SU-DHL-6 (cell line): ENCODE results near the gene MAN2A1.

ENCODE experiments used
- H2AFZ ChIP-seq: fragments of 200-600 bp; sonication (generic); 2 replicates; pipeline ENCODE4 v1.6.1; 2014; ENCODE audit warnings: low read depth, mild to moderate bottlenecking, moderate library complexity, mixed read lengths, antibody characterized with exemption, low read length; ENCODE audit not compliant: severe bottlenecking
- H3F3A ChIP-seq: fragments of 200-600 bp; shearing (Covaris generic); 2 replicates; pipeline ENCODE4 v1.6.0; 2016; ENCODE audit warnings: antibody characterized with exemption, mild to moderate bottlenecking; ENCODE audit not compliant: insufficient read depth
- H3K27ac ChIP-seq: fragments of 200-600 bp; sonication (generic); 2 replicates; pipeline ENCODE4 v1.5.1; 2016; ENCODE audit warnings: low read depth, mild to moderate bottlenecking, low read length, moderate library complexity, mixed read lengths
- H3K27me3 ChIP-seq: fragments of 200-600 bp; sonication (generic), shearing (Covaris generic); 2 replicates; pipeline ENCODE4 v1.6.0; 2014; ENCODE audit warnings: mild to moderate bottlenecking, low read length
- H3K36me3 ChIP-seq: fragments of 200-600 bp; sonication (generic); 2 replicates; pipeline ENCODE4 v1.6.1; 2014; ENCODE audit warnings: mild to moderate bottlenecking, low read length, mixed read lengths
- H3K4me2 ChIP-seq: fragments of 300-600, 200-600 bp; shearing (Covaris generic), sonication (generic); 2 replicates; pipeline ENCODE4 v1.6.0; 2014; ENCODE audit warnings: low read length, low read depth, mild to moderate bottlenecking; ENCODE audit not compliant: poor library complexity, severe bottlenecking
- H3K4me3 ChIP-seq: fragments of 200-600 bp; sonication (generic); 2 replicates; pipeline ENCODE4 v1.5.1; 2014; ENCODE audit warnings: antibody characterized with exemption, low read length, mild to moderate bottlenecking, mixed read lengths; ENCODE audit not compliant: insufficient read depth, poor library complexity, severe bottlenecking
- H3K79me2 ChIP-seq: fragments of 200-600 bp; sonication (generic); 2 replicates; pipeline ENCODE4 v1.6.1; 2014; ENCODE audit warnings: mild to moderate bottlenecking, low read length, moderate library complexity; ENCODE audit not compliant: insufficient read depth
- H3K9ac ChIP-seq: fragments of 200-600 bp; sonication (generic); 2 replicates; pipeline ENCODE4 v1.7.0; 2014; ENCODE audit warnings: mild to moderate bottlenecking, low read length
- H3K9me2 ChIP-seq: fragments of 200-600 bp; sonication (generic); replicated peaks from 2 replicates; pipeline ENCODE4 v1.6.1; 2014; ENCODE audit warnings: low read length; ENCODE audit not compliant: insufficient read depth
- H3K9me3 ChIP-seq: fragments of 200-600 bp; sonication (generic); 2 replicates; pipeline ENCODE4 v1.6.1; 2014; ENCODE audit warnings: low read length, mixed read lengths; ENCODE audit not compliant: insufficient read depth
- H4K20me1 ChIP-seq: fragments of 200-600 bp; sonication (generic); 2 replicates; pipeline ENCODE4 v1.6.1; 2014; ENCODE audit warnings: low read depth, mild to moderate bottlenecking, antibody characterized with exemption, low read length, moderate library complexity, mixed read lengths
- EZH2phosphoT487 ChIP-seq: fragments of 200-600 bp; sonication (generic), shearing (Covaris generic); conservative IDR thresholded peaks from 2 replicates; pipeline ENCODE4 v1.6.1; 2018; ENCODE audit warnings: mild to moderate bottlenecking, antibody characterized with exemption, low read length, moderate library complexity, mixed read lengths
- TF ChIP-seq, protein P1 (sequence below): fragments of 200-600 bp; sonication (generic); IDR thresholded peaks from one replicate; pipeline ENCODE4 v1.5.1; 2017; ENCODE audit warnings: antibody characterized with exemption, mild to moderate bottlenecking, low read length, moderate library complexity; ENCODE audit not compliant: insufficient read depth, poor library complexity, severe bottlenecking

Gene MAN2A1

DNA sequence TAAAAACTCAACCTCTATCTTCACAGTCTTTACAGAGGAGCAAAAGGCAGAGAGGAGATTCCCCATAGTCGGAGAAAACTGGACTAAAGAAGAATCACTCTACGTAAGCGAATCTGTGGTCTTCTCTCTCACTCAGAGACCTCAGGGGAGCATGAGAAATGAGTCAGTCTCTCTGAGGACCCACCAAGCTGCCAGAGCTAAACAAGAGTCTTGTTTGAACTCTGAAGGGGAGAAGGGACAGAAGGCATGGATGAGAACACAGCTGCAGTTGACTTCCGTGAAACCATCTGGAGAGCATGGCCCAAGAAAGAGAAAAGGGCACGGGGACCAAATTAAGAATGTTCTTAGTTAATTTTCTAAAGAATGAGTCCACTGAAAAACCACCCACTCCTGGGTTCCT lies 12.8 kb upstream of the MAN2A1 start:
- H4K20me1 ChIP-seq: no peaks in the 10 kb centered on the region
- no peak overlapping the region for H2AFZ ChIP-seq
- no peak overlapping the region for H3K27ac ChIP-seq
- no peaks in the 10 kb centered on the region for H3K79me2 ChIP-seq
- no peak overlapping the region for H3K9ac ChIP-seq
- H3K27me3 ChIP-seq: no peaks in the 10 kb centered on the region
- no peaks in the 10 kb centered on the region for H3K9me2 ChIP-seq
- H3K4me2 ChIP-seq: no peak overlapping the region
- no peaks in the 10 kb centered on the region for H3K9me3 ChIP-seq
- no peak overlapping the region for H3K4me3 ChIP-seq
- H3K36me3 ChIP-seq: no peaks in the 10 kb centered on the region
- TF ChIP-seq EZH2phosphoT487: no peak
- TF ChIP-seq, protein P1, sequence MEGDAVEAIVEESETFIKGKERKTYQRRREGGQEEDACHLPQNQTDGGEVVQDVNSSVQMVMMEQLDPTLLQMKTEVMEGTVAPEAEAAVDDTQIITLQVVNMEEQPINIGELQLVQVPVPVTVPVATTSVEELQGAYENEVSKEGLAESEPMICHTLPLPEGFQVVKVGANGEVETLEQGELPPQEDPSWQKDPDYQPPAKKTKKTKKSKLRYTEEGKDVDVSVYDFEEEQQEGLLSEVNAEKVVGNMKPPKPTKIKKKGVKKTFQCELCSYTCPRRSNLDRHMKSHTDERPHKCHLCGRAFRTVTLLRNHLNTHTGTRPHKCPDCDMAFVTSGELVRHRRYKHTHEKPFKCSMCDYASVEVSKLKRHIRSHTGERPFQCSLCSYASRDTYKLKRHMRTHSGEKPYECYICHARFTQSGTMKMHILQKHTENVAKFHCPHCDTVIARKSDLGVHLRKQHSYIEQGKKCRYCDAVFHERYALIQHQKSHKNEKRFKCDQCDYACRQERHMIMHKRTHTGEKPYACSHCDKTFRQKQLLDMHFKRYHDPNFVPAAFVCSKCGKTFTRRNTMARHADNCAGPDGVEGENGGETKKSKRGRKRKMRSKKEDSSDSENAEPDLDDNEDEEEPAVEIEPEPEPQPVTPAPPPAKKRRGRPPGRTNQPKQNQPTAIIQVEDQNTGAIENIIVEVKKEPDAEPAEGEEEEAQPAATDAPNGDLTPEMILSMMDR: no peak
- H3F3A ChIP-seq: no peaks in the 10 kb centered on the region

DNA sequence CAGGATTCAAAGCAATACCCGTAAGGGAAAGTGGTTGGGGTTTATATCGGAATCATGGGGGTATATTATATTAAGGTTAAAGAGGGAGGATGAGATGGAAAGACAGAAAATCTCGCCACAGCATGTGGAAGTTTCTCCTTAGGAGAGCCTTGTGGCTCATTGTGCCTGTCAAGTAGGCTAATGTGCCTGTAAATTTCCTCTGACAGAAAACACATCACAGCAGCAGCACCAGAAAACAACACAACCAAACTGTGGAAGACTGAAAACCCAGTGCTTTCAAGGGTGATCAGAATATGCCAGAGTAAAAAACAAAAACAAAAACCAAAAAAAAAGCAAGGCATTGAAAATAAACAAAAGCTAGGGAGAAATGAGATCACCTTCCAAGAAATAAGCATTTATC lies 11.3 kb upstream of the MAN2A1 start:
- Histone ChIP-seq H2AFZ (no peak overlapping the region), H3K79me2 (no peaks in the 10 kb centered on the region), H3K9me2 (no peaks in the 10 kb centered on the region), H3K4me2 (no peak overlapping the region), H3K27ac (no peak overlapping the region), H3K9ac (no peak overlapping the region), H3K9me3 (no peaks in the 10 kb centered on the region), H4K20me1 (no peaks in the 10 kb centered on the region), H3F3A (no peaks in the 10 kb centered on the region), H3K4me3 (no peak overlapping the region), H3K27me3 (no peaks in the 10 kb centered on the region), H3K36me3 (no peaks in the 10 kb centered on the region)
- TF ChIP-seq, protein P1: no peak
- TF ChIP-seq EZH2phosphoT487: no peak

DNA sequence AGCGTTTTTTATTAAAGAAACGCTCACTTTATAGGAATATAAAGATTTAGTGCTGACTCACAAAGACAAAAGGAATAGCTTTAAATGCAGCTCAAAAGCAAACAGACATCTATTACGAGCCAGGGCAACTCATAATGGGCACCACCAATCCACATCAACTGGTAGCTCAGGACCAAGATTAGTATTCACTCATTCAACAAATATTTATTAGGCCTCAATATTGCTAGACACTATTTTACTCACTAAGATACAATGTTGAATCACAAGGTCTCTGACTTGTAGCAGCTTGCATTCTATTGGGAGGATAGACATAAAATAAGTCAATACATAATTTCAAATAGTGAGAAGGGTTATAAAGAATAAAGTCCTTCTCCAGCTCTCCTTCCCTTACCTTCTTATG lies 8.0 kb upstream of the MAN2A1 start:
- Histone ChIP-seq H3K4me3 (no peak overlapping the region), H2AFZ (no peak overlapping the region), H3F3A (no peaks in the 10 kb centered on the region), H3K9me2 (no peaks in the 10 kb centered on the region), H3K9me3 (no peaks in the 10 kb centered on the region), H3K27me3 (no peaks in the 10 kb centered on the region), H3K9ac (no peak overlapping the region), H3K4me2 (no peak overlapping the region), H3K36me3 (no peaks in the 10 kb centered on the region), H3K79me2 (no peaks in the 10 kb centered on the region), H3K27ac (no peak overlapping the region), H4K20me1 (no peaks in the 10 kb centered on the region)
- no peak for TF ChIP-seq EZH2phosphoT487
- TF ChIP-seq, protein P1: no peak
